K562 (cell line): ENCODE data around the gene SHC1. TPM values are rescaled to one million over a fixed set of nuclear protein-coding genes. Genes with fewer than 3 reads are reported as not detected.

Experiments used
- ATAC-seq: fragments of 200-7000 bp; cut with Tn5 transposase; 3 replicates; pipeline ENCODE4 v1.9.1; 2020; ENCODE audit warnings: moderate library complexity
- BruUV-seq: library from RNA; stranded (reverse); fragments of 400-500 nt; replicated peaks from 2 replicates; lab custom pipeline; 2021; lab: Mats Ljungman, UMichigan
- CTCF ChIA-PET: fragments of 300-600 bp; formaldehyde crosslinking; extraction: SDS; loops from one replicate; lab custom pipeline; 2021; ENCODE audit warnings: low intra/inter-chr PET ratio; lab: Yijun Ruan, JAX
- POLR2A ChIA-PET: fragments of 300-600, 350-650 bp; sonication (Branson Sonifier 250); formaldehyde crosslinking; extraction: SDS; loops from one replicate; lab custom pipeline; 2021; ENCODE audit warnings: antibody characterized with exemption, inconsistent platforms; lab: Yijun Ruan, JAX
- DNase-seq, 4 experiments: peaks; one replicate each; pipeline versions ENCODE4 v3.0.0 to v3.0.0-alpha.2; 2011 to 2018; ENCODE audit warnings: low spot score in 3 of 4, mixed read lengths in 3 of 4; ENCODE audit errors: extremely low read depth in 1 of 4
- FAIRE-seq: peaks from 2 replicates; lab custom pipeline; 2011; peaks lifted over from hg19 to GRCh38; lab: Jason Lieb, UNC
- H2AFZ ChIP-seq: 2 replicates; pipeline ENCODE4 v1.6.0; 2011; ENCODE audit warnings: low read depth, low read length, control low read depth, inconsistent platforms
- H3K27ac ChIP-seq: fragments of 200-600 bp; 3 replicates; pipeline ENCODE4 v1.8.0; 2011; ENCODE audit warnings: low read depth, mild to moderate bottlenecking, control low read depth, inconsistent platforms, low read length, moderate library complexity, mixed read lengths; ENCODE audit errors: extremely low read depth
- H3K27me3 ChIP-seq, 2 experiments: fragments of 300-600 bp in 1 of 2; 2 replicates in 1 of 2; 3 replicates in 1 of 2; pipeline versions ENCODE4 v1.6.0 to v1.8.0; 2011; ENCODE audit warnings: inconsistent platforms in 2 of 2, low read length in 2 of 2, mild to moderate bottlenecking in 1 of 2, mixed read lengths in 1 of 2, moderate library complexity in 1 of 2; ENCODE audit not compliant: control insufficient read depth in 2 of 2, insufficient read depth in 2 of 2
- H3K36me3 ChIP-seq: fragments of 300-600 bp; 3 replicates; pipeline ENCODE4 v1.8.0; 2011; ENCODE audit warnings: mild to moderate bottlenecking, low read length, inconsistent platforms; ENCODE audit not compliant: control insufficient read depth, insufficient read depth
- H3K4me1 ChIP-seq, 2 experiments: fragments of 200-600 bp in 1 of 2; replicated peaks in 1 of 2; 2 replicates in 1 of 2; 3 replicates in 1 of 2; pipeline versions ENCODE4 v1.5.1 to v1.8.0; 2011; ENCODE audit warnings: inconsistent platforms in 2 of 2, low read length in 2 of 2, mild to moderate bottlenecking in 1 of 2, mixed read lengths in 1 of 2, moderate library complexity in 1 of 2; ENCODE audit not compliant: control insufficient read depth in 2 of 2, insufficient read depth in 2 of 2
- H3K4me2 ChIP-seq: 2 replicates; pipeline ENCODE4 v1.6.1; 2011; ENCODE audit warnings: low read length, control low read depth, inconsistent platforms, mixed read lengths; ENCODE audit not compliant: insufficient read depth
- H3K4me3 ChIP-seq: fragments of 200-600 bp; sonication (generic), shearing (Covaris generic); 2 replicates; pipeline ENCODE4 v1.5.1; 2016; ENCODE audit warnings: control low read depth, inconsistent platforms
- H3K79me2 ChIP-seq: fragments of 200-600 bp; 3 replicates; pipeline ENCODE4 v1.8.0; 2011; ENCODE audit warnings: low read length, inconsistent platforms; ENCODE audit not compliant: control insufficient read depth, insufficient read depth
- H3K9ac ChIP-seq, 2 experiments: 2 replicates each; pipeline versions ENCODE4 v1.6.0 to v1.6.1; 2011; ENCODE audit warnings: low read depth in 2 of 2, low read length in 2 of 2, control low read depth in 1 of 2, inconsistent platforms in 1 of 2, mild to moderate bottlenecking in 1 of 2, mixed read lengths in 1 of 2; ENCODE audit not compliant: insufficient read depth in 1 of 2
- H3K9me1 ChIP-seq: one replicate; pipeline ENCODE4 v1.6.0; 2011; ENCODE audit warnings: inconsistent platforms, mild to moderate bottlenecking, low read length, moderate library complexity; ENCODE audit not compliant: control insufficient read depth, insufficient read depth
- H3K9me3 ChIP-seq: replicated peaks from 2 replicates; pipeline ENCODE4 v1.5.1; 2011; ENCODE audit warnings: low read depth, low read length, inconsistent platforms; ENCODE audit not compliant: control insufficient read depth, insufficient read depth
- H4K20me1 ChIP-seq: replicated peaks from 2 replicates; pipeline ENCODE4 v1.6.1; 2011; ENCODE audit warnings: low read length, inconsistent platforms, mixed read lengths; ENCODE audit not compliant: control insufficient read depth, insufficient read depth
- L3MBTL2 ChIP-seq: fragments of 450-650 bp; IDR thresholded peaks from 2 replicates; pipeline ENCODE4 v1.6.1; 2016; ENCODE audit warnings: mild to moderate bottlenecking, moderate library complexity
- NR1H2 ChIP-seq: sonication (generic); formaldehyde crosslinking; IDR thresholded peaks from 2 replicates; pipeline ENCODE4 v1.4.0; 2020; ENCODE audit warnings: mild to moderate bottlenecking, missing genetic modification reagents
- PTRF ChIP-seq: fragments of 450-650 bp; IDR thresholded peaks from 2 replicates; pipeline ENCODE4 v1.6.1; 2016; ENCODE audit warnings: mild to moderate bottlenecking, missing genetic modification characterization, missing compliant biosample characterization
- RAD51 ChIP-seq: fragments of 450-650 bp; IDR thresholded peaks from 2 replicates; pipeline ENCODE4 v1.7.1; 2016; ENCODE audit warnings: low read depth, mild to moderate bottlenecking, borderline replicate concordance
- RFX7 ChIP-seq: fragments of 250-450 bp; sonication (Bioruptor Pico); IDR thresholded peaks from 2 replicates; pipeline ENCODE4 v1.5.1; 2021; ENCODE audit warnings: mild to moderate bottlenecking
- TAL1 ChIP-seq: fragments of 450-650 bp; IDR thresholded peaks from 2 replicates; pipeline ENCODE4 v1.6.1; 2016; ENCODE audit warnings: mild to moderate bottlenecking
- THAP7 ChIP-seq: fragments of 250-450 bp; sonication (Bioruptor Pico); IDR thresholded peaks from 2 replicates; pipeline ENCODE4 v1.5.0; 2021
- VEZF1 ChIP-seq: fragments of 200-800 bp; sonication (Bioruptor generic); IDR thresholded peaks from 2 replicates; pipeline ENCODE4 v1.6.1; 2017; ENCODE audit warnings: missing genetic modification characterization, missing compliant biosample characterization
- ZNF79 ChIP-seq: fragments of 250-450 bp; sonication (Bioruptor Pico); IDR thresholded peaks from 2 replicates; pipeline ENCODE4 v1.4.0; 2020; ENCODE audit warnings: low read depth, mild to moderate bottlenecking, moderate library complexity
- WGBS: fragments of 100-300 bp; shearing (Covaris generic); methylation state at CpG from one replicate; pipeline ENCODE4 v1.1.6; 2016; ENCODE audit warnings: low coverage, mixed read lengths; ENCODE audit not compliant: insufficient coverage; ENCODE audit errors: missing lambda C conversion rate; 5-methylcytosine and 5-hydroxymethylcytosine counted together
- in situ Hi-C: fragments of 300-500 bp; cut with MboI; formaldehyde crosslinking; loops from 4 replicates; pipeline ENCODE4 v1.15.0; 2018; ENCODE audit warnings: inconsistent platforms, mixed read lengths
- intact Hi-C: fragments of 100-400 bp; cut with micrococcal nuclease; formaldehyde crosslinking; loops from 2 replicates; pipeline ENCODE4 v1.14.2; 2022
- polyA plus RNA-seq, 8 experiments: library from polyadenylated mRNA; depleted of rRNA in 4 of 8; stranded (reverse) in 5 of 8; unstranded in 3 of 8; fragments of >200 nt; fragmentation: Nextera tagmentation in 2 of 8; fragmentation: Illumina TruSeq in 1 of 8; extraction: Ambion mirVana in 2 of 8; extraction: Trizol in 1 of 8; gene quantifications; 2 replicates each; pipeline versions ENCODE4 v1.2.1 to v1.2.3, GENCODE V29; 2011 to 2014; ENCODE audit warnings: inconsistent platforms in 1 of 8, missing spikeins in 1 of 8
- total RNA-seq, 7 experiments: library from RNA; depleted of rRNA in 6 of 7; stranded (reverse); fragments of >200 nt in 6 of 7; fragmentation: Illumina TruSeq in 2 of 7; extraction: Trizol in 2 of 7; gene quantifications; 2 replicates each; pipeline versions ENCODE4 v1.2.1 to v1.2.3, GENCODE V29; 2011 to 2021; ENCODE audit warnings: low replicate concordance in 1 of 7
- TF ChIP-seq, protein P1 (sequence below): fragments of 450-650 bp; IDR thresholded peaks from 2 replicates; pipeline ENCODE4 v1.6.1; 2018; ENCODE audit not compliant: partially characterized antibody

Gene SHC1
- total and polyA plus RNA-seq, 9 of the 15 experiments (the other 6 are each of a cell fraction or from before 2014, with no cell fraction given): 4.1 to 113 (median 51.9) TPM

DNA sequence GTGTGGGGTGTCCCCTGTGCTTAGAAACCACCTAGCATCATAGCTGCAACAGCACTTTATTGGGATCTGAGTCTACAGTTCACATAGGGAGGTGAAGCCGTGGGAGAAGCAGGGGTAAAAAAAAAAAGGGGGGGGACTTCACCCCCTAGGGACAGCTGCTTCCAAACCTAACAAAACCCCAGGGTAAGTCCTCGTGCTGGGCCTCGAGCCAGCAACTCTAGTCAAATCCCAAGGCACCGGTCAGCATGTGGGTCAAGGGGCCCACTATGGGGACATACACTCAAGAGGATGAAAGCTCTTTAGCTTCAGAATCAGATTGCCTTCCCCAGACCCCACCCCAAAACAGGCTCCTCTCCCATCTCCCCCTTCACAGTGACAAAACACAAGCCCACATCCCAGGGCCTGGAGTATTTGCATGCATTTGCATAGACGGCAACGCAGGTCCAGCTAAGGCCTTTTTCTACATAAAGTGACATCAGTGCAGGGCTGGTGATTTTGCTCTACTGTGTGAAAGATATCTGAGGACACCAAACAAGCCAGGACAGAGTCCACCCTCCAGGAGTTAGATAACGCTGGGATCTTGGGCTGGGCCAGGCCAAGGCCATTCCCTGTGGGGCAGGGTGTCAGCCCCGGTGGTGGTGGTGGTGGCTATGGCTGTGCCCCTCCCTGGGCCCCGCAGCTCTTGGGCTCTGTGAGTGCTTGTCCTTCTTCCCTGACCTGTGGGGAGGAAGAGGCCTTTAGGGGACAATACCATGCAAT lies 26.0 kb downstream of the SHC1 start:
- no peaks in the 10 kb centered on the region for H3K36me3 ChIP-seq
- H2AFZ ChIP-seq: 0 out of 2 replicates have a peak overlapping the region, but pooled peaks have one; percentile 34
- no peak overlapping the region for H3K4me3 ChIP-seq
- no peaks in the 10 kb centered on the region for H3K27me3 ChIP-seq
- no peak overlapping the region; the same call in 1 of the 2 replicates for H3K4me2 ChIP-seq
- H3K4me1 ChIP-seq: peaks cover 28 to 60% of the 10 kb centered on the region in 2 experiments; a peak in 4 of 5 replicates
- H3K9ac ChIP-seq: peak overlapping the region in 1 of 2 experiments; percentile 81; a peak in 1 of 4 replicates
- no peaks in the 10 kb centered on the region for H3K9me3 ChIP-seq
- peak overlapping the region; percentile 44; the same call in 1 of the 3 replicates for H3K27ac ChIP-seq
- no peak for TF ChIP-seq NR1H2 (CRISPR knock-in tag)
- TF ChIP-seq ZNF79 (CRISPR knock-in tag): no peak
- TF ChIP-seq VEZF1: 0 out of 2 replicates have a peak, but pooled peaks have one; percentile 23
- TF ChIP-seq PTRF (tag): no peak
- no peak for TF ChIP-seq RAD51
- TF ChIP-seq L3MBTL2: no peak
- TF ChIP-seq RFX7: no peak
- TF ChIP-seq, protein P1, sequence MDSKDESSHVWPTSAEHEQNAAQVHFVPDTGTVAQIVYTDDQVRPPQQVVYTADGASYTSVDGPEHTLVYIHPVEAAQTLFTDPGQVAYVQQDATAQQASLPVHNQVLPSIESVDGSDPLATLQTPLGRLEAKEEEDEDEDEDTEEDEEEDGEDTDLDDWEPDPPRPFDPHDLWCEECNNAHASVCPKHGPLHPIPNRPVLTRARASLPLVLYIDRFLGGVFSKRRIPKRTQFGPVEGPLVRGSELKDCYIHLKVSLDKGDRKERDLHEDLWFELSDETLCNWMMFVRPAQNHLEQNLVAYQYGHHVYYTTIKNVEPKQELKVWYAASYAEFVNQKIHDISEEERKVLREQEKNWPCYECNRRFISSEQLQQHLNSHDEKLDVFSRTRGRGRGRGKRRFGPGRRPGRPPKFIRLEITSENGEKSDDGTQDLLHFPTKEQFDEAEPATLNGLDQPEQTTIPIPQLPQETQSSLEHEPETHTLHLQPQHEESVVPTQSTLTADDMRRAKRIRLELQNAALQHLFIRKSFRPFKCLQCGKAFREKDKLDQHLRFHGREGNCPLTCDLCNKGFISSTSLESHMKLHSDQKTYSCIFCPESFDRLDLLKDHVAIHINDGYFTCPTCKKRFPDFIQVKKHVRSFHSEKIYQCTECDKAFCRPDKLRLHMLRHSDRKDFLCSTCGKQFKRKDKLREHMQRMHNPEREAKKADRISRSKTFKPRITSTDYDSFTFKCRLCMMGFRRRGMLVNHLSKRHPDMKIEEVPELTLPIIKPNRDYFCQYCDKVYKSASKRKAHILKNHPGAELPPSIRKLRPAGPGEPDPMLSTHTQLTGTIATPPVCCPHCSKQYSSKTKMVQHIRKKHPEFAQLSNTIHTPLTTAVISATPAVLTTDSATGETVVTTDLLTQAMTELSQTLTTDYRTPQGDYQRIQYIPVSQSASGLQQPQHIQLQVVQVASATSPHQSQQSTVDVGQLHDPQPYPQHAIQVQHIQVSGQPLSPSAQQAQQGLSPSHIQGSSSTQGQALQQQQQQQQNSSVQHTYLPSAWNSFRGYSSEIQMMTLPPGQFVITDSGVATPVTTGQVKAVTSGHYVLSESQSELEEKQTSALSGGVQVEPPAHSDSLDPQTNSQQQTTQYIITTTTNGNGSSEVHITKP: peak; percentile 88
- no peak for TF ChIP-seq THAP7
- no peak for TF ChIP-seq TAL1
- POLR2A ChIA-PET: interaction anchor here (0.6 to 1.5 kb wide), 3 partner anchors 7 to 408 kb away, joined by 3 to 7 read pairs (median 4); partner anchors contain the start of gene SHC1
- H3K79me2 ChIP-seq: no peaks in the 10 kb centered on the region
- no TSS peak for BruUV-seq
- CTCF ChIA-PET: interaction anchor here (0.6 to 1.4 kb wide), 5 partner anchors 38 to 411 kb away, joined by 3 to 4 read pairs (median 3); no protein-coding TSS in a partner anchor
- WGBS: 32% methylated on average over 8 of the region's 9 CpGs
- peak; percentile 44 for ATAC-seq
- 0 out of 2 replicates have a peak, but pooled peaks cover 3% of the 10 kb centered on the region for H4K20me1 ChIP-seq
- in situ Hi-C loops: no loop called here
- no peaks in the 10 kb centered on the region for H3K9me1 ChIP-seq
- no peak for FAIRE-seq
- intact Hi-C loops: no loop called here
- peak in 1 of 4 experiments; percentile 39 for DNase-seq
